GM21717 (cell line): ENCODE measurements around the gene RAMP1.

Experiments used
- ATAC-seq: cut with Tn5 transposase; IDR thresholded peaks from one replicate; pipeline ENCODE4 v1.9.1; 2021; ENCODE audit warnings: mild to moderate bottlenecking, moderate library complexity; ENCODE audit not compliant: unreplicated experiment

The RAMP1 gene

DNA sequence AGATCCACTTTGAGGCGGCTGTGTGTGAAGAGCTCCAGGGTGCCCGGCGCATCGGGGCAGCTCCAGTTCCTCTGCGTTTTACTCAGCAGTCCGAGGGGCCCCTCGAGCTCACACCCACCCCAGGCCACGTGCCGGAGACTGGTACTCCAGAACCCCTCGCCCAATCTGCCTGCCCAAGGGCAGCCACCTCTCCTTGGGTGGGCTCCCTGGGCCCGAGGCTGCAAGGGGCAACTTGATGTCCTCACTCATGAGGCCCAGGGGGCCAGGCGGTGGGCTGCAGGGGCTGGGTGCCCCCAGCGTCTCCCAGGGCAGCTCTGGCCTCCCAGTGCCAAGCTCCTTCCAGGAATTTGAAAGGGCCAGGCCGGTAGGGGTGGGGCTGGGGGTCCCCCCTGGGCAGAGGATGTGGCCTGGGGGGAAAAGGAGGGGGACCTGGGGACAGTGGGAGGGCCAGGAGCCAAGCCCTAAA lies 16.7 kb downstream of the RAMP1 start:
- no peak for ATAC-seq

DNA sequence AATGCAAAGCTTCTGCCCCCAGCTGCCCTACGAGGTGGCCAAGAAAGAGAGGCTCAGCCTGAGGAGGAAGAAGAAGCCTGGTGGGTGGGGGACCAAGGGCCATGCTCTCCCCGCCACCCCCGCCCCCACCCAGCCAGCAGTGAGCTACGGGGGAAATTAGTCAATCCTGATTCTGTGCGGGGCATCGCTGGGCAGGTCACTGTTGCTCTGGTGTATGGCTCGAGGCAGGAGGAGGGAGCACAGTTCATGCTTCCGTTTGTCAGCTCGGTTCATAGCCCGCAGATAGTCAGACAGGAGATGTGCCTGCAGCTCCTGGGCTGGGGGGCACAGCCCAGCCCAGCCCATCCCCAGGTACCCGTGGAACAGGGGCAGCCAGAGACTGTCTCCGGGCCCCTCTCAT lies 17.1 kb downstream of the RAMP1 start:
- ATAC-seq: no peak

DNA sequence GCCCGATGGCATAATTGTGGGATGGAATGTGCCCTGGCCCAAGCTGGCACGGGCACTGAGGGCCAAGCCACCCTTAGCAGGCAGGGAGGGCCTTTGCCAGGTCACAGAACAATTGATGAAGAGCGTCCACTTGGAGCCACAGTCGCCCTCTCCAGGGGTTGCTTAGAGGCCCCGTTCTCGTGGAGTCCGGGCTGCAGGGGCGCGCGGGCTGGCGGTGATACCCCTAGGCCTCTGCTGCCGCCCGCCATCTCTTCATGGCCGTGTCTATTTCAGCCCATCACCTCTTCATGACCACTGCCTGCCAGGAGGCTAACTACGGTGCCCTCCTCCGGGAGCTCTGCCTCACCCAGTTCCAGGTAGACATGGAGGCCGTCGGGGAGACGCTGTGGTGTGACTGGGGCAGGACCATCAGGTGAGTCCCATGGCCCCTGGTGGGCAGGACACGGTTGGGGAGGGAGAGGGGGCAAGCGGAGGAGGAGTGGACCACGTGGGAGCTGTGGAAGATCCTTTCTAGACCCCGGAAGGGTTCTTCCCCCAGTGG lies 17.6 kb downstream of the RAMP1 start:
- ATAC-seq: no peak

GRCh38 chr2:237877576-237878307 lies 18.3 kb downstream of the RAMP1 start:
- no peak for ATAC-seq

- no peak for ATAC-seq
Measured at GRCh38 chr2:237878321-237879057, 19.1 kb downstream of the RAMP1 start.

GRCh38 chr2:237879058-237879430 lies 19.6 kb downstream of the RAMP1 start:
- no peak for ATAC-seq

DNA sequence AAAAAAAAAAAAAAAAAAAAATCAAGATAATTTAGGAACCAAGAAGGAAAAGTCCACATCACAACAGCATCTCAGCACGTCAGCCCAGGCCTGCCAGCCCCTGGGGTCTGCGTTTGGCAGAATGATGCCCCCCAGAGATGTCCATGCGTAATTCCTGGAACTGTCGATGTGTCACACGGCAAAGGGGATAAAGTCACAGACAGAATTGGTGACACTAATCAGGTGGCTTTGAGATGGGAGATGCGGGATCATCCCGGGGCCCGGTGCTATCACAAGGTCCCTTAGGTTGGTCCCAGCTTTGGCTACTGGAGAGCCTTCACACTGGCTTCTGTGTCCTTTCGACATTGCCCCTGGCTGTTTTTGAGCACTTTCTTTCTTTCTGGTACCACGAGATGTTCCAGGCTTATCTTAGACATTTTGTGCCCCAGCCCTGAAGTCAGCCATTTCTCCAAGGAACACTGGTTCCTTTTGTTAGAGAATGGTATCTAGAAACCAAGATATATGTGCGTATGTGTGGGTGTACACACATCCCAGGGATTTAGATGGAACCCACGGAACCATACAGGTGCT lies 20.7 kb downstream of the RAMP1 start:
- ATAC-seq: no peak

- no peak for ATAC-seq
Measured at GRCh38 chr2:237882510-237883481, 23.4 kb downstream of the RAMP1 start.

- ATAC-seq: no peak
Measured at GRCh38 chr2:237883951-237884446, 24.6 kb downstream of the RAMP1 start.

DNA sequence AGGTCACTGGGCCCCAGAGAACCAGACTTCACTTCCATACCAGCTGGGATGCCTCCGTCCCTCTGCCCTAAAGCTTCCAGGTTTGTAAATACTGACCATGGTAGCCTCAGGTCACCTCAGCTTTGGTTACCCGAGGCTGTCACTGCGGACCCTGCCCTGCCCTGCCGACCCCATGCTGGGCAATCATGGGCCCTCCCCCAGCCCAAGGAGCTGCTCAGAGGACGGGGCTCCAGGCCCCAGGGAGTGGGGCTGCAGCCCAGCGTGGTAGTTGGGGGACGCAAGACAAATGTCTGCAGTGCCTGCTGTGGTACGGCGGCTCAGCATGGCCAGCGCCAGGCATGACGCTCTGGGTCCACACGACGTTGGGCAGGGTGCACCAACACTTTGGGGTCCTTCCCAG lies 25.3 kb downstream of the RAMP1 start:
- no peak for ATAC-seq

DNA sequence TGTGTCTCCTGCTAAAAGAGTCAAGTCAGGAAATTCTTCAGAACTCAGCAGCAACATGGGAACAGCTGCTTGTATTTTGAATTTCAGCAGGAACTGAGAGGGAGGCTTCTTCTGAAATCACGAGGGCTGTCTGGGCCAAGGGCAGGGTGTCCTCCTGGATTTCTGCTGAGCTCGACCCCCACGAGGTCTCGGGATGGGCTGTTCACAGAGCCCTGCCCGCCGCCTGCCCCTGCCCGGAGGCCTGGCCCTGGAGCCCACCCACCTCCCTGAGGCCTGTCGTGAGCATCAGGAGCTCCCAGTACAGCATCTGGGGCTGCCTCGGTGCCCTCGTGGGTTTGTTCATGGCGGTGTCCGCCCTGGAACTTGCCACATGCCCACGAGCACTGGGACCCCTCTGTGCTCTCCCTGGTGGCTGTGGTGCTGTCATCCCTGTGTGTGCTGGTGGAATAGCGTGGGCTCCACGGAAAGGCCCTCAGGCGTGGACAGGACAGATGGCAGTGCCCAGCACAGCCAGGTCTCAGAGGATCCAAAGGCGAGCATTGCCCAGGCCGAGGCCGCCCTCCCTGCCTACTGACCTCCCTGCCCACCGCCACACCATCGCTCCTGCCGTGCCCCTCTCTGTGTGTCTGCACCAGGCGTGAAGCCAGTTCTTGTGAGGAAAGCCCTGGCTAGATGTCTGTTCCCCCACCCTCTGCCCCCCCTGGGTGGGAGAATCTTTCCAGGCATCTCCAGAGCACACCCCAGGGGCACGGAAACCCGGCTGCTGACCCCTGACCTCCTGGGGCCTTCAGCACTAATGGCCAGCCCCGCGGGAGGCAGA lies 25.9 kb downstream of the RAMP1 start:
- ATAC-seq: no peak

GRCh38 chr2:237885931-237886684 lies 26.7 kb downstream of the RAMP1 start:
- no peak for ATAC-seq

DNA sequence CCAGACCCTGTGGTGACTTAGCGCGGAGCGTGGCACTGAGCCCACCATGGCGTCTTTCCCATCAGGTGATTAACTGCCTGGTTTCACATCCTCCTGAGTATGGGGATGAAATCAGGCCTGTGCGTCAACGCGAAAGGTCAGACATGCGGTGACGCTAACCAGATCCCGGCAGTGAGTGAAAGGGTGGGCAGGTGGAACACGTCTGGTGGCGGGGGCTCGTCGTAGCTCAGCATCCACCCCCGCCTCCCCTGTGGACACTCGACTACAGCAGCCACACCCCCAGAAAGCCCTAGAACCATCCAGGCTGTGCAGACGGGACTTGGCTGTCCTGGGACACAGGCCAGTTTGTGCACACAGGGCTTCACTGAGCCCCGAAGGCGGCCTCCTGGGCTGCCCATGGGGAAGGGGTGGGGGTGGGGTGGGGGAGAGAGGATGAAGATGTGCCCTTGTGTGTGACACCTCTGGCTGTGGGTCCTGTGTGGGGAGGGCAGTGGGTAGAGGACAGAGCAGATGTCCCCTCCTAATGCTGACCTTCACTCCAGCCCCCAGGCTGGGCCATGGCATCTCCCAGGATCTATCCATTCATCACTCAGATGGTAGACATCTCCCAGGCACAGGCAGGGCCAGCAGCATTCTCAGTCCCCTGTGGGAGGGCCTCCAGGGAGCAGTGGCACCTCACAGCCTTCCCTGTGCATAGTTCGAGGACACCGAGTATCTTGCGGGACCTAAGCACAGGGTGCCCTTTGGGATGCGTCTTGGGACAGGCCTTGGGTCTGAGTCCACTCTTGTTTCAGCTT lies 27.5 kb downstream of the RAMP1 start:
- ATAC-seq: no peak

DNA sequence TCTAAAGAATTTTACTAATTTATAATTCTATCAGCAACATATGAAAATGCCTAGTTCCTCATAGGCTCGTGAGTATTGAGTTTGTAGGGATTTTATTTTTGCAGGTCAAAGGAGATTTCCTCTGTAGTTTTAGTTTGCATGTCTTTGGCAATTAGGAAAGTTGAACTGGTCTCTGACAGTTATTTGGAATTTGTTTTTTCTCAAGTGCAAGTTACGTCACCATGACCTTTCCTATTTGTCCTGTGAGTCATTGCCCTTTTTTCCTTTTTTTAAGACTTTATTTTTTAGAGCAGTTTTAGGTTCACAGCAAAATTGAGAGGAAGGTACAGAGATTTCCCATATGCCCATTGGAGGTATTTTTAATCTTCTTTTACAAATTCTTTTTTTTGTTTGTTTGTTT lies 29.0 kb downstream of the RAMP1 start:
- no peak for ATAC-seq

GRCh38 chr2:237889016-237889415 lies 29.6 kb downstream of the RAMP1 start:
- no peak for ATAC-seq

DNA sequence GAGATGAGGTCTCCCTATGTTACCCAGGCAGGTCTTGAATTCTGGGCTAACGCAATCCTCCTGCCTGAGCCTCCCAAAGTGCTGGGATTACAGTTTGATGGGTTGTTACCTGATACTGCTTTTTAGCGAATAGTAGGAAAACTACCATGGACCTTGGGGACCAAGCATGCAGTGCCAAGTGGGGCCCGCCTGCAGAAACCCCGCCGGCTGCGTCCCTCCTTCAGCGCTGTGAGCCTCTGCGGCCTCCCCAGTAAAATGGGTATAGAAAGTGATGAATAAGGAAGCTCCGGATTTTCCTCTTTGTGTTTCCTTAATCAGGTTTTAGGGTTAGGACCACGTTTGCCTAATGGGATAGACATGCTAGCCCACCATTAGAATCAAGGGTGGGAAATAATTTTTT lies 30.4 kb downstream of the RAMP1 start:
- no peak for ATAC-seq

- ATAC-seq: no peak
Measured at GRCh38 chr2:237892478-237892877, 33.1 kb downstream of the RAMP1 start.

- ATAC-seq: no peak
Measured at GRCh38 chr2:237892984-237893595, 33.7 kb downstream of the RAMP1 start.
